Peyer's patch (tissue), 4 donors: ENCODE results near the gene ACTL10.

Experiments used
- POLR2A ChIP-seq, 2 donors: fragments of 450-650 bp; IDR thresholded peaks; one replicate each; pipeline ENCODE4 v1.5.1; 2017; ENCODE audit warnings: antibody characterized with exemption in 2 of 2, mild to moderate bottlenecking in 2 of 2, moderate library complexity in 2 of 2
- TF ChIP-seq, protein P1 (sequence below), 6 experiments: fragments of 450-650 bp in 4 of 6; fragments of 200-600 bp in 2 of 6; sonication (generic) in 1 of 6; IDR thresholded peaks; one replicate each; pipeline ENCODE4 v1.5.1; 2017 to 2019; ENCODE audit warnings: antibody characterized with exemption in 6 of 6, mild to moderate bottlenecking in 3 of 6, moderate library complexity in 1 of 6

- TF ChIP-seq, protein P1, sequence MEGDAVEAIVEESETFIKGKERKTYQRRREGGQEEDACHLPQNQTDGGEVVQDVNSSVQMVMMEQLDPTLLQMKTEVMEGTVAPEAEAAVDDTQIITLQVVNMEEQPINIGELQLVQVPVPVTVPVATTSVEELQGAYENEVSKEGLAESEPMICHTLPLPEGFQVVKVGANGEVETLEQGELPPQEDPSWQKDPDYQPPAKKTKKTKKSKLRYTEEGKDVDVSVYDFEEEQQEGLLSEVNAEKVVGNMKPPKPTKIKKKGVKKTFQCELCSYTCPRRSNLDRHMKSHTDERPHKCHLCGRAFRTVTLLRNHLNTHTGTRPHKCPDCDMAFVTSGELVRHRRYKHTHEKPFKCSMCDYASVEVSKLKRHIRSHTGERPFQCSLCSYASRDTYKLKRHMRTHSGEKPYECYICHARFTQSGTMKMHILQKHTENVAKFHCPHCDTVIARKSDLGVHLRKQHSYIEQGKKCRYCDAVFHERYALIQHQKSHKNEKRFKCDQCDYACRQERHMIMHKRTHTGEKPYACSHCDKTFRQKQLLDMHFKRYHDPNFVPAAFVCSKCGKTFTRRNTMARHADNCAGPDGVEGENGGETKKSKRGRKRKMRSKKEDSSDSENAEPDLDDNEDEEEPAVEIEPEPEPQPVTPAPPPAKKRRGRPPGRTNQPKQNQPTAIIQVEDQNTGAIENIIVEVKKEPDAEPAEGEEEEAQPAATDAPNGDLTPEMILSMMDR (IDR thresholded peaks at IDR 0.05) = no peak
- TF ChIP-seq POLR2A (IDR thresholded peaks at IDR 0.05) = no peak
Measured at GRCh38 chr20:33660035-33660684, 6.6 kb upstream of the ACTL10 start.
